Mucosa of descending colon (tissue), 3 donors: ENCODE results near the gene MDN1. TPM values are rescaled to one million over a fixed set of nuclear protein-coding genes. Genes with fewer than 3 reads are reported as not detected.

Experiments used
- ATAC-seq: fragments of 200-7000 bp; cut with Tn5 transposase; one replicate; pipeline ENCODE4 v1.9.1; 2020; ENCODE audit warnings: mild to moderate bottlenecking, moderate library complexity
- DNase-seq, 3 donors: peaks; one replicate each; pipeline ENCODE4 v3.0.0-alpha.2; 2020
- H3K36me3 ChIP-seq: fragments of 200-600 bp; one replicate; pipeline ENCODE4 v1.8.0; 2021; ENCODE audit warnings: low read depth, mild to moderate bottlenecking
- H3K4me1 ChIP-seq: fragments of 200-600 bp; one replicate; pipeline ENCODE4 v1.8.0; 2021; ENCODE audit warnings: low read depth, mild to moderate bottlenecking
- H3K4me3 ChIP-seq: fragments of 200-600 bp; one replicate; pipeline ENCODE4 v1.8.0; 2021; ENCODE audit warnings: mild to moderate bottlenecking
- H3K9me3 ChIP-seq: fragments of 200-600 bp; one replicate; pipeline ENCODE4 v1.8.0; 2021; ENCODE audit warnings: mild to moderate bottlenecking
- intact Hi-C, 2 donors: fragments of 100-400 bp; cut with DNase I in 1 of 2; cut with micrococcal nuclease in 1 of 2; formaldehyde crosslinking; loops; one replicate each; pipeline versions ENCODE4 v1.11.0 to v1.11.1; 2022; cut with DNase I, micrococcal nuclease
- total RNA-seq, 3 donors: library from RNA; stranded (reverse); fragmentation: NEBNext Ultra II Directional in 2 of 3; extraction: Animal tissue kit (Norgen Biotek cat#: 25700) in 2 of 3; gene quantifications; one replicate each; pipeline versions ENCODE4 v1.2.1 to v1.2.4, GENCODE V29; 2021 to 2023
- TF ChIP-seq, protein P1 (sequence below): fragments of 200-600 bp; IDR thresholded peaks from one replicate; pipeline ENCODE4 v1.8.0; 2022; ENCODE audit warnings: antibody characterized with exemption, mild to moderate bottlenecking
- donor health status: DM: no; HTN: no; CAD: no; lungs with moderate emphysema.
- donor health status: DM: no; HTN: no; CAD: no.
- donor health status: DM: no; HTN: yes; CAD: no.

MDN1 gene
- total RNA-seq, 3 donors from 2014 or later: 23.6 to 37.8 (median 32.5) TPM

DNA sequence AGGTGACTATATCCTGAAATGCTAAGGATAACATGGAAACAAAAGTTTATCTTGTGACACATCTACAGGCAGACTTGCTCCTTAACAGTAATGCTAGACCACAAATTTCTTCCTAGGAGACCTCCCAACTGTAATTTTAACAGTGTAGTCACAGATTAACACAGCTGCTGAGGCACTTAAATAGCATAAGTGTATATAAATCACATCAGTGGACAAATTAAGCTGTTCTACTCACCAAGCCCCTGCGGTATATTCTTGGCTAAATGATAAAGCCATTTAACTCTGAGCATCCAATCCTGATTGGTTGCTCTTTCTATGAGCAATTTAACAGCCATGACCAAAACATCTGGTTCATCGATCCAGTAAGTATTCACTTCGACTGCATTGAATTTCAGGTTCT, 107.8 kb downstream of the MDN1 start:
- intact Hi-C loops: no loop called here

DNA sequence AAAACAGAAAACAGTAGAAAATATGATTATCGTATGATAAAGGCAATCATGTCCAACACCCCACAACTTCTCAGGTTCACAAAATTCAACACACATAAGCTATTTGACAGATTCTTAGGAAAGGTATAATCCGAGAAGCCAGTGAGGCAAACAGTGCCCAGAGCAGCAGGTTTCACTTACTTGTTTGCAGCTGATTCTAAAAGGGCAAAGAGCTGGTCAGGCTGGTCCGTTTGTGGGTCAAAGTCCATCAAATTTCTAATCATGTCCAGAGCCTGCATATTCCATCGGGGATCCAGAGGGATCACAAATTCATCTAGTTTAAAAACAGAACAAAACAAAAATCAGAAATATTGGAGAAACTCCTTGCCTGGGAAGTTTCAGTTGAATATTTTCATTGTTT, 111.3 kb downstream of the MDN1 start:
- DNase-seq (no peak), ATAC-seq (no peak)
- no peaks in the 10 kb centered on the region for H3K4me1 ChIP-seq
- peaks cover 4% of the 10 kb centered on the region for H3K36me3 ChIP-seq
- TF ChIP-seq, protein P1, sequence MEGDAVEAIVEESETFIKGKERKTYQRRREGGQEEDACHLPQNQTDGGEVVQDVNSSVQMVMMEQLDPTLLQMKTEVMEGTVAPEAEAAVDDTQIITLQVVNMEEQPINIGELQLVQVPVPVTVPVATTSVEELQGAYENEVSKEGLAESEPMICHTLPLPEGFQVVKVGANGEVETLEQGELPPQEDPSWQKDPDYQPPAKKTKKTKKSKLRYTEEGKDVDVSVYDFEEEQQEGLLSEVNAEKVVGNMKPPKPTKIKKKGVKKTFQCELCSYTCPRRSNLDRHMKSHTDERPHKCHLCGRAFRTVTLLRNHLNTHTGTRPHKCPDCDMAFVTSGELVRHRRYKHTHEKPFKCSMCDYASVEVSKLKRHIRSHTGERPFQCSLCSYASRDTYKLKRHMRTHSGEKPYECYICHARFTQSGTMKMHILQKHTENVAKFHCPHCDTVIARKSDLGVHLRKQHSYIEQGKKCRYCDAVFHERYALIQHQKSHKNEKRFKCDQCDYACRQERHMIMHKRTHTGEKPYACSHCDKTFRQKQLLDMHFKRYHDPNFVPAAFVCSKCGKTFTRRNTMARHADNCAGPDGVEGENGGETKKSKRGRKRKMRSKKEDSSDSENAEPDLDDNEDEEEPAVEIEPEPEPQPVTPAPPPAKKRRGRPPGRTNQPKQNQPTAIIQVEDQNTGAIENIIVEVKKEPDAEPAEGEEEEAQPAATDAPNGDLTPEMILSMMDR: no peak
- H3K4me3 ChIP-seq: no peak overlapping the region
- H3K9me3 ChIP-seq: no peaks in the 10 kb centered on the region
- intact Hi-C loops: no loop called here

More for the DNA sequence above, 107.8 kb downstream of the MDN1 start:
- Histone ChIP-seq H3K4me1 (no peaks in the 10 kb centered on the region), H3K36me3 (peaks cover 4% of the 10 kb centered on the region), H3K9me3 (no peaks in the 10 kb centered on the region), H3K4me3 (no peak overlapping the region)
- ATAC-seq: no peak
- TF ChIP-seq, protein P1: no peak
- DNase-seq: no peak

DNA sequence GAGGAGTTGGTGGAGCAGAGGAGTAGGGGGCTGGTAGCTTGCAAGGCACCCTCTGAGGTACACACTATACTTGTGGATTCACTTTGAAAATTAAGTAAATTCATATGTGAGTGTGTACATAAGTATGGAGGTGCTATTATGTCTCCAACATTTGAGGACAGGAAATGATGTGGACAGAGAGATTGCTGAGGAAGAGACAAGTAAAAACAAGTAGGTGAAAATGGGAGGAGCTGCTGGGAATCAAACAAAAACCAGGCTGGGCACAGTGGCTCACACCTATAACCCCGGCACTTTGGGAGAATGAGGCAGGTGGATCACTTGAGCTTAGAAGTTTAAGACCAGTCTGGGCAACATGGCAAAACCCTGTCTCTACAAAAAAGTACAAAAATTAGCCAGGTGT, 111.8 kb downstream of the MDN1 start:
- H3K9me3 ChIP-seq: no peaks in the 10 kb centered on the region
- H3K4me1 ChIP-seq: no peaks in the 10 kb centered on the region
- ATAC-seq (no peak), DNase-seq (no peak)
- peaks cover 4% of the 10 kb centered on the region for H3K36me3 ChIP-seq
- TF ChIP-seq, protein P1: no peak
- intact Hi-C loops: no loop called here
- H3K4me3 ChIP-seq: no peak overlapping the region

DNA sequence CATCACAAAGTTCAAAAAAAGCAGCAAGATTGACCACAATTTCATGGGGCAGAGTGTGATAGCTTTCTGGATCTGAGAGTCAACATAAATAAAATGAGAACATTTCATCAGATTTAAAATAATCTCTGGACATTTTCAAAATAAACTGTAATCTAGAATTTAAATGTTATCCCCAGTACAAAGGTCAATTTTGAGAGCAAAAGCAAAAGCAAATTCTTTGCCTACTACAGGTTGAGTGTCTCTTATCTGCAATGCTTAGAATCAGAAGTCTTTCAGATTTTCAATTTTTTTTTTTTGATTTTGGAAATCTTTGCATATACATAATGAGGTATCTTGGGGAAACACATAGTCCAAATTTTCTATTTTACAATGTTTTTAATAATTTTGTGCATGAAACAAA, 113.5 kb downstream of the MDN1 start:
- peaks cover 4% of the 10 kb centered on the region for H3K36me3 ChIP-seq
- intact Hi-C loops: no loop called here
- H3K4me3 ChIP-seq: no peak overlapping the region
- TF ChIP-seq, protein P1: no peak
- ATAC-seq (no peak), DNase-seq (no peak)
- H3K4me1 ChIP-seq: no peaks in the 10 kb centered on the region
- no peaks in the 10 kb centered on the region for H3K9me3 ChIP-seq

DNA sequence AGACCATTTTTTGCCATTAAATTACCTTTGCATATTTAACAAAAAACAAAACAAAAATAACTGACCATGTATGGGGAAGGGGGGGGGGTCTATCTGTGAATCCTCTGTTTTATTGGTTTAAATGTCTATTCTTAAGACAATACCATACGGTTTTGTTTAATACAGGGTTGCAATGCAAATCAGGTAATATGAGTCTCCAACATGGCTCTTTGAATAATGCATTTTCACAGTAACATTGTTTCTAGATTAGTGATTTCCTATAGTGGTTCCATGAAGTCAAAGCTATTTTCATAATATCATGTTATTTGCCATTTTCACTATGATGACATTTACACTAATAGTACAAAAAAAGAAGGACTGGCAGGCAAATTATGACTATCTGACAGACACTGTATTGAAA, 116.3 kb downstream of the MDN1 start:
- intact Hi-C loops: no loop called here
- Histone ChIP-seq H3K4me3 (no peak overlapping the region), H3K4me1 (no peaks in the 10 kb centered on the region), H3K36me3 (no peaks in the 10 kb centered on the region), H3K9me3 (no peaks in the 10 kb centered on the region)
- TF ChIP-seq, protein P1: no peak
- ATAC-seq: no peak
- no peak for DNase-seq

DNA sequence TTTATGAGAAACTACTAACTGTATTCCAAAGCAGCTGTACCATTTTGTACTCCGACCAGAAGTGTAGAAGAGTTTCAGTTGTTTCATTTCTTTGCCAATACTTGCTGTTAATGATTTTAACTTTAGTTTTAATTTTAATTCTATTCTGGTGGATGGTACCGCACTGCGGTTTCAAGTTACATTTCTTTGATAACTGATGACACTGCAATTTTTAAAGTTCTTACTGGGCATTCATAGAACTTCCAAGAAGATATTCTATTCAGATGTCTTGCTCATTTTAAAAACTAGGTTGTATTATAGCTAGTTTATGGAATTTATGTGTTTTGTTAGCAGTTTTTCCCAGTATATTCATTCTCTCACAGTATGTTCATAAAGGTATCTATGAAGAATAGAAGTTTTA, 117.2 kb downstream of the MDN1 start:
- no peak for DNase-seq
- Histone ChIP-seq H3K36me3 (no peaks in the 10 kb centered on the region), H3K4me3 (no peak overlapping the region), H3K9me3 (no peaks in the 10 kb centered on the region), H3K4me1 (no peaks in the 10 kb centered on the region)
- no peak for ATAC-seq
- TF ChIP-seq, protein P1: no peak
- intact Hi-C loops: no loop called here
